Fibroblast of lung (primary cell): ENCODE data around the gene CC2D1A. TPM values are rescaled to one million over a fixed set of nuclear protein-coding genes. Genes with fewer than 3 reads are reported as not detected.

Experiments used
- DNase-seq, 2 donors: peaks; one replicate each; pipeline versions ENCODE4 v3.0.0 to v3.0.0-alpha.2; 2010; ENCODE audit warnings: low read depth in 2 of 2
- H2AFZ ChIP-seq: 2 replicates; pipeline ENCODE4 v1.5.1; 2012; ENCODE audit warnings: low read length, control low read depth, inconsistent platforms
- H3K27ac ChIP-seq: 2 replicates; pipeline ENCODE4 v1.5.1; 2011; ENCODE audit warnings: low read length, control low read depth; ENCODE audit not compliant: insufficient read depth
- H3K27me3 ChIP-seq: 2 replicates; pipeline ENCODE4 v1.5.1; 2011; ENCODE audit warnings: mild to moderate bottlenecking, low read length; ENCODE audit not compliant: control insufficient read depth, insufficient read depth
- H3K36me3 ChIP-seq: 2 replicates; pipeline ENCODE4 v1.5.1; 2011; ENCODE audit warnings: low read length; ENCODE audit not compliant: control insufficient read depth, insufficient read depth
- H3K4me1 ChIP-seq: 2 replicates; pipeline ENCODE4 v1.5.1; 2011; ENCODE audit warnings: low read length; ENCODE audit not compliant: control insufficient read depth, insufficient read depth; ENCODE audit errors: extremely low read depth
- H3K4me2 ChIP-seq: 2 replicates; pipeline ENCODE4 v1.5.1; 2011; ENCODE audit warnings: low read length, control low read depth; ENCODE audit not compliant: insufficient read depth; ENCODE audit errors: extremely low read depth
- H3K4me3 ChIP-seq, 4 experiments: fragments of 200-600 bp in 1 of 4; sonication (generic) in 1 of 4; replicated peaks in 1 of 4; 2 replicates each; pipeline ENCODE4 v1.5.1; 2011 to 2016; ENCODE audit warnings: low read length in 4 of 4, low read depth in 3 of 4, mild to moderate bottlenecking in 3 of 4, control low read depth in 2 of 4, inconsistent platforms in 1 of 4, mixed read lengths in 1 of 4; ENCODE audit not compliant: insufficient read depth in 1 of 4; ENCODE audit errors: control extremely low read depth in 1 of 4
- H3K79me2 ChIP-seq: 2 replicates; pipeline ENCODE4 v1.5.1; 2012; ENCODE audit warnings: mild to moderate bottlenecking, low read length, inconsistent platforms; ENCODE audit not compliant: control insufficient read depth, insufficient read depth
- H3K9ac ChIP-seq: 2 replicates; pipeline ENCODE4 v1.5.1; 2011; ENCODE audit warnings: mild to moderate bottlenecking, low read length, control low read depth; ENCODE audit not compliant: insufficient read depth
- H3K9me3 ChIP-seq: 2 replicates; pipeline ENCODE4 v1.5.1; 2012; ENCODE audit warnings: low read depth, low read length; ENCODE audit not compliant: control insufficient read depth, insufficient read depth
- H4K20me1 ChIP-seq: 2 replicates; pipeline ENCODE4 v1.5.1; 2011; ENCODE audit warnings: low read length; ENCODE audit not compliant: control insufficient read depth, insufficient read depth; ENCODE audit errors: extremely low read depth
- CTCF ChIP-seq, 2 donors: IDR thresholded peaks in 1 of 2; conservative IDR thresholded peaks in 1 of 2; 1 replicate in 1 of 2; 2 replicates in 1 of 2; pipeline ENCODE4 v1.5.1; 2011 to 2012; ENCODE audit warnings: low read length in 2 of 2, control low read depth in 1 of 2, inconsistent platforms in 1 of 2, low read depth in 1 of 2, mild to moderate bottlenecking in 1 of 2
- EZH2 ChIP-seq: IDR thresholded peaks from 2 replicates; pipeline ENCODE4 v1.5.1; 2012; ENCODE audit warnings: low read length, control low read depth, mild to moderate bottlenecking; ENCODE audit errors: missing control alignments
- polyA plus RNA-seq, 2 donors: library from polyadenylated mRNA; depleted of rRNA in 1 of 2; stranded (reverse) in 1 of 2; unstranded in 1 of 2; fragments of >200 nt; gene quantifications; 2 replicates each; pipeline ENCODE4 v1.2.1, GENCODE V29; 2011 to 2012; ENCODE audit warnings: missing spikeins in 1 of 2
- total RNA-seq: library from RNA; depleted of rRNA; stranded (reverse); fragments of >200 nt; gene quantifications from 2 replicates; pipeline ENCODE4 v1.2.1, GENCODE V29; 2014

Gene CC2D1A
- total and polyA plus RNA-seq, 2 donors (not counting 1 experiment from before 2014, with no cell fraction given) = 7.0 to 10.6 TPM

- H3K27ac ChIP-seq = no peak overlapping the region
- no peak for DNase-seq
- no peaks in the 10 kb centered on the region for H3K9me3 ChIP-seq
- H4K20me1 ChIP-seq = no peaks in the 10 kb centered on the region
- H3K27me3 ChIP-seq = no peaks in the 10 kb centered on the region
- H3K4me1 ChIP-seq = peaks cover 6% of the 10 kb centered on the region
- no peak overlapping the region for H3K4me2 ChIP-seq
- no peak overlapping the region for H3K9ac ChIP-seq
- no peak overlapping the region for H2AFZ ChIP-seq
- no peaks in the 10 kb centered on the region for H3K79me2 ChIP-seq
- TF ChIP-seq EZH2 (no peak), CTCF (conservative IDR thresholded peaks at IDR 0.05 in 1 of 2, IDR thresholded peaks at IDR 0.05 in 1 of 2; ENCODE audit: low read depth in 1 of 2, low read length in 2 of 2) (no peak)
- H3K4me3 ChIP-seq = no peak overlapping the region
- no peaks in the 10 kb centered on the region for H3K36me3 ChIP-seq
Measured at GRCh38 chr19:13934785-13935109, 28.7 kb downstream of the CC2D1A start.

GRCh38 chr19:13935765-13936510, 29.9 kb downstream of the CC2D1A start:
- Histone ChIP-seq H3K36me3 (no peaks in the 10 kb centered on the region), H3K9me3 (no peaks in the 10 kb centered on the region), H2AFZ (no peak overlapping the region), H3K4me1 (peaks cover 6% of the 10 kb centered on the region), H4K20me1 (no peaks in the 10 kb centered on the region), H3K9ac (no peak overlapping the region), H3K27me3 (no peaks in the 10 kb centered on the region), H3K4me2 (no peak overlapping the region), H3K27ac (no peak overlapping the region), H3K4me3 (no peak overlapping the region), H3K79me2 (no peaks in the 10 kb centered on the region)
- peak in 1 of 2 donors; percentile 37 for DNase-seq
- no peak for TF ChIP-seq CTCF (conservative IDR thresholded peaks at IDR 0.05 in 1 of 2, IDR thresholded peaks at IDR 0.05 in 1 of 2; ENCODE audit: low read depth in 1 of 2, low read length in 2 of 2)
- TF ChIP-seq EZH2 = no peak

DNA sequence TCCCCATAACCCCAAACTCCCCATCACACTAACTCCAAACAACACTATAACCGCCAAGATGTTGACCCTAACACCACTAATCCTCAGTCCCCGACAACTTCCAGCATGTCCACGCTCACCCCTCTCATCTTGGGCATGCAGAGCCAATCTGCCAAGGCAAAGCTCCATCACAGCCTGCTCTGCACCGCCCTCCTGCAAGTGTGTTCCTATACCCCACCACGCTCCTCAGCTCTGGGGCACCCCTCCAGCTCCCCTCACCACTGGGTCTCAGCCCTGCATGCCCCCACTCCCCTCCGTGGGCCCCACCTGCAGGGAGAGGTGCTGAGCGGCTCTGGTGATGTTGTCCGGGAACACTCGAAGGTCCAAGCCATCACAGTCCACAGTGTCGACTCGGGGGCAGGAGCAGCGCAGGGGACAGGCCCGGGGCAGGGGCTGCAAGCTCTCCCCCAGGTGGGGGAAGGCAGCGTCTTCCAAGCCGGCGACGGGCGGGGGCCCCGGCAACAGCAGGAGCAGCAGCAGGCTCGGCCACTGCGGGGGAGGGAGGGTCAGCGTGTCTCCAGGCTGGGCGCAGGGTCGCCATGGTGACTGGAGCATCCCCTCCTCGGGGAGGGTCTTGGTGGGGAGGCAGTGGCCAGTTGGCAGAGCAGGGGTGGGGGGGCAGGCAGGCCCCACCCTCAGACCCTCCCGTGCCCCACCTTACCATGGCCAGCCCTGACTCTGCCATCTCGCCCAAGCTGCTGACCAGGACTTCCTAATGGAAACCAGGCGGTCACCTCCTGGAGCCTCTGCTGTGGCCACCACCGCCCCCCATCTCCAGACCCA, 31.7 kb downstream of the CC2D1A start:
- Histone ChIP-seq H3K27me3 (no peaks in the 10 kb centered on the region), H3K79me2 (no peaks in the 10 kb centered on the region), H4K20me1 (no peaks in the 10 kb centered on the region), H2AFZ (peak overlapping the region; percentile 3), H3K4me2 (peak overlapping the region; percentile 28), H3K4me1 (peaks cover 6% of the 10 kb centered on the region), H3K27ac (no peak overlapping the region), H3K9ac (no peak overlapping the region), H3K9me3 (no peaks in the 10 kb centered on the region), H3K36me3 (no peaks in the 10 kb centered on the region), H3K4me3 (peak overlapping the region; percentile 20 to 65 (median 32))
- TF ChIP-seq EZH2 (no peak), CTCF (conservative IDR thresholded peaks at IDR 0.05 in 1 of 2, IDR thresholded peaks at IDR 0.05 in 1 of 2; ENCODE audit: low read depth in 1 of 2, low read length in 2 of 2) (no peak)
- DNase-seq = peak in 1 of 2 donors; percentile 60
